SJSA1 (cell line): ENCODE results near the gene MYOM1. TPM values are rescaled to one million over a fixed set of nuclear protein-coding genes. Genes with fewer than 3 reads are reported as not detected.

ENCODE experiments used
- DNase-seq, 2 experiments: peaks; one replicate each; pipeline ENCODE4 v3.0.0-alpha.2; 2015 to 2020; ENCODE audit warnings: low spot score in 2 of 2, low read depth in 1 of 2
- H3K27ac ChIP-seq: fragments of 250-450 bp; sonication (Bioruptor Pico); 2 replicates; pipeline ENCODE4 v1.5.1; 2020; ENCODE audit warnings: mild to moderate bottlenecking, moderate library complexity
- H3K27me3 ChIP-seq: fragments of 250-450 bp; sonication (Bioruptor Pico); replicated peaks from 2 replicates; pipeline ENCODE4 v1.5.1; 2020; ENCODE audit warnings: mild to moderate bottlenecking, moderate library complexity
- H3K36me3 ChIP-seq: fragments of 250-450 bp; sonication (Bioruptor Pico); 2 replicates; pipeline ENCODE4 v1.5.1; 2020; ENCODE audit warnings: mild to moderate bottlenecking
- H3K4me1 ChIP-seq: fragments of 250-450 bp; sonication (Bioruptor Pico); replicated peaks from 2 replicates; pipeline ENCODE4 v1.6.1; 2021; ENCODE audit warnings: mild to moderate bottlenecking
- H3K4me3 ChIP-seq: fragments of 250-450 bp; sonication (Bioruptor Pico); 2 replicates; pipeline ENCODE4 v1.5.1; 2020; ENCODE audit warnings: mild to moderate bottlenecking
- H3K9me3 ChIP-seq: fragments of 250-450 bp; sonication (Bioruptor Pico); replicated peaks from 2 replicates; pipeline ENCODE4 v1.5.1; 2020; ENCODE audit warnings: mild to moderate bottlenecking
- total RNA-seq: library from RNA; depleted of rRNA; stranded (reverse); fragments of >200 nt; shearing (Covaris generic); gene quantifications from 2 replicates; pipeline ENCODE4 v1.2.3, GENCODE V29; 2014

The MYOM1 gene
- total RNA-seq, 1 experiment from 2014 or later: not detected

DNA sequence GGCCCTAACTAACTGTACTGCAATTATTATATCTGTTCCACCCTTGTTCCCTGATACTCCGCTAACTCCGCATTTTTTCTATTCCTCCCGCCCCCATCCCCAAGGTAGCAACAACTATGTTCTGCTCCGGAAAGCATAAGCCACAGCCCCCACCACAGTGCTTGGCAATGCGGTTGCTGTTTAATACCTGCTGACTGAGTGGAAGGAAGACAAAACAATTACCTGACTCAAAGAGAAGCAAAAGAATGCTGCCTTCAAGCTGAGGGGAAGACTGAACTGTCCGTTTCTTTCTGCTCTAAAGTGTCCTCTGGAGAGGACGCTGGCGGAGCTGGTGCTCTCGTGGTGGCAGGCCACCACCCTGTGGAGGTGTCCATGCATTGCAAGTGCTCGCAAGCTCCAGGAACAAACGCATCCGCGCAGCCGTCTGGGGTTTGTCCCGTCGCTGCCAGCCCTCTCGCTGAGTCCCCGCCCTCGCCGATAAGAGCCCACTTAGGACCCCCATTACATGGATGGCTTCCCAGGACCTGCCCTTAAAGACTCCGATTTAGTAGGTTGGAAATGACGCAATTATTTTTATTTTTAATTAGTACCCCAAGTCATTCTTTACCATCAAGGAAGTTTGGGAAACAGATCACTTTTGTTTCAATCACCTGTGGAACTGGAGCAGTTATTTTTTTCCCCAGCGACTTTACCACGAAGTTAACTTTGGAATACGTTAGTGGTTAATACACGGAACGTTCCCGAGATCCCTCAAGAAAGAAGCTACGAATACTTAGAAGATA lies 26.3 kb upstream of the MYOM1 start:
- H3K27ac ChIP-seq: no peak overlapping the region
- no peaks in the 10 kb centered on the region for H3K27me3 ChIP-seq
- DNase-seq: peak; percentile 74 to 88
- H3K36me3 ChIP-seq: peaks cover 30% of the 10 kb centered on the region
- H3K9me3 ChIP-seq: no peaks in the 10 kb centered on the region
- peak overlapping the region; percentile 5; the same call in 1 of the 2 replicates for H3K4me3 ChIP-seq
- H3K4me1 ChIP-seq: peaks cover 26% of the 10 kb centered on the region

DNA sequence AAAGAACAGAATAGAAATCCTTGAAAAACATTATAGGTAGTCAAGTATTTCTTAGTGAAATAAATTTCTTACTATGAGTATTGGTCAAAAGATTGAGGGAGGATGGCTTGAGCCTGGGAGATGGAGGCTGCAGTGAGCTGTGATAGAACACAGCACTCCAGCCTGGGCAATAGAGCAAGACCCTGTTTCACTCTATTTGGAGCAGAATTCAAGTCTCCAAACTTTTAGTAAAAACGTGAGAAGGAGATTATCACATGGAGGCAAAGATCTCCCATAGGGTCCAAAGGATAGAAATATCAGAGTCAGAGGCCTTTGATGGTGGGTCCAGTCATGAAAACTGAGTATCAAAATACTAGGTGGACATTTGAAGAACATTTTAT lies 25.4 kb upstream of the MYOM1 start:
- Histone ChIP-seq H3K4me3 (no peak overlapping the region), H3K27ac (no peak overlapping the region)

DNA sequence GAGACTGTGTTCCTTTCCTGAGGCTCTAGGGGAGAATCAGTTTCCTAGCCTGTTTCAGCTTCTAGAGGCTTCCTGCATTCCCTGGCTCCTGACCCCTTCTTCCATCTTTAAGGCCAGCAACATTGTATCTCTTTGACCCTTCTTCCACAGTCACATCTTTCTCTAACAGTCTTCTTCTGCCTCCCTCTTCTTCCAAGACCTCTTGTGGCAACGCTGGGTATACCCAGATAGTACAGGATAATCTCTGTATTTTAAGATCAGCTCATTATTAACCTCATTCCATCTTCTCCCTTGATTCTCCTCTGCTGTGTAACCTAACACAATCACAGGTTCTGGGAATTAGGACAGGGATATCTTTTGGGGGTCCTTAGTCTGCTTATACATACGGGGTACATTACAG lies 19.0 kb upstream of the MYOM1 start:
- H3K27me3 ChIP-seq: no peaks in the 10 kb centered on the region
- no peak overlapping the region for H3K4me3 ChIP-seq
- peaks cover 5% of the 10 kb centered on the region; the same call in 1 of the 2 replicates for H3K4me1 ChIP-seq
- no peak for DNase-seq
- no peaks in the 10 kb centered on the region for H3K36me3 ChIP-seq
- H3K27ac ChIP-seq: no peak overlapping the region
- H3K9me3 ChIP-seq: no peaks in the 10 kb centered on the region

More for the DNA sequence above, 25.4 kb upstream of the MYOM1 start:
- Histone ChIP-seq H3K36me3 (peaks cover 26% of the 10 kb centered on the region), H3K27me3 (no peaks in the 10 kb centered on the region), H3K4me1 (peaks cover 20% of the 10 kb centered on the region), H3K9me3 (no peaks in the 10 kb centered on the region)
- no peak for DNase-seq

DNA sequence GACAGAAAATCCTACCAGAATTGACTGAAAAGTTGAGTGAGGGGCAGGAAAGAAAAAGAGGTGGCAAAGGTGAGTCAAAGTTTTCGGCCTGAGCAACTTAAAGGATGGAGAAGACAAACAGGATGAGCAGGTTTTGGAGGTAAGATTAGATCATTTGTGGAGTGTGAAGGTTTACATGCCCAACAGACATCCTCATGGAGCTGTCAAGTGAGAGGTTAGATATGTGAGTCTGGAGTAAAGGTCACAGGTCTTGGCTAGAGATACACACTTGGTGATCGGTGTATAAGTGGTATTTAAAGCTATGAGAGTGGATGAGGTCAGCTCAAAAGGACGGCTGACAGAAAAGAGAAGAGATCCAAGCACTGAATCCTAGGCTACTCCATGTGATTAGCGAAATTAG lies 16.7 kb upstream of the MYOM1 start:
- no peak overlapping the region for H3K4me3 ChIP-seq
- H3K27me3 ChIP-seq: no peaks in the 10 kb centered on the region
- H3K4me1 ChIP-seq: peaks cover 5% of the 10 kb centered on the region; the same call in 1 of the 2 replicates
- H3K9me3 ChIP-seq: no peaks in the 10 kb centered on the region
- no peak for DNase-seq
- H3K36me3 ChIP-seq: no peaks in the 10 kb centered on the region
- no peak overlapping the region for H3K27ac ChIP-seq

DNA sequence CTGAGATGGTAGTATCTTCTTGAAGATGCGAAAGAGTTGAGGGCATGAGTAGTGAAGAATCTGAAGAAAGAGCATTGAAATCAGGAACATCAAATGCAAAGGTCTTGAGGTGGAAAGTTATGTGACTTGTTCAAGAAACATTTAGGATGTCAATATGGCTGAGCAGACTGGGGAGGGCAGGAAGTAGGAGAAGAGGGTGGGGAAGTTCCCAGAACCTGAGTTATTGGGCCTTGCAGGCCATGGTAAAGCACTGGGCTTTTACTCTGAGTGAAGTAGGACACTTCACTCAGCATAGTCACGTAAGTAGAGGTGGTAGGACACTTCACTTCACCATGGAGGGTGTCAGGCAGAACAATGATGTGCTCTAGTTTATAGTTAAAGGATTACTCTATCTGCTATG lies 16.1 kb upstream of the MYOM1 start:
- no peak for DNase-seq
- H3K4me1 ChIP-seq: peaks cover 5% of the 10 kb centered on the region; the same call in 1 of the 2 replicates
- no peaks in the 10 kb centered on the region for H3K27me3 ChIP-seq
- H3K27ac ChIP-seq: no peak overlapping the region
- no peaks in the 10 kb centered on the region for H3K9me3 ChIP-seq
- no peak overlapping the region for H3K4me3 ChIP-seq
- H3K36me3 ChIP-seq: no peaks in the 10 kb centered on the region

DNA sequence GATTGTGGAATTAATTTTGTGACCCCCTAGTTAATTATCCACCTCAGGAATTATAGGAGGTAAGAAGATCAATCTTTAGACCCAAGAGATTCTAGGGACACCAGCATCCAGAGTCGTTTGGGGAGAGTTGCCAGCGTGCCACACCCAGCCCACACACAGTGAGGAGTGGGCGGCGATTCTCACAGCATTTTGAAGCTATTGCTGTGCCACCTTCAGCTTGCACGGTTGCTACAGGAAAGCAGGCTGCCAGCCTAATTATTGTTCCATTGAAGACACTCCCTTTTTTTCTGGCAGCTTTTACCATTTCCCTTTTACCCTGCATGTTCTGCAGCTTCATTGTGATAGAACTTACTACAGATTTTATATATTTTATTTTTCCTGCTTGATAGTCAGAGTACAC lies 14.7 kb upstream of the MYOM1 start:
- Histone ChIP-seq H3K4me1 (peaks cover 5% of the 10 kb centered on the region; the same call in 1 of the 2 replicates), H3K9me3 (no peaks in the 10 kb centered on the region), H3K27me3 (no peaks in the 10 kb centered on the region), H3K27ac (no peak overlapping the region), H3K36me3 (no peaks in the 10 kb centered on the region), H3K4me3 (no peak overlapping the region)
- no peak for DNase-seq

DNA sequence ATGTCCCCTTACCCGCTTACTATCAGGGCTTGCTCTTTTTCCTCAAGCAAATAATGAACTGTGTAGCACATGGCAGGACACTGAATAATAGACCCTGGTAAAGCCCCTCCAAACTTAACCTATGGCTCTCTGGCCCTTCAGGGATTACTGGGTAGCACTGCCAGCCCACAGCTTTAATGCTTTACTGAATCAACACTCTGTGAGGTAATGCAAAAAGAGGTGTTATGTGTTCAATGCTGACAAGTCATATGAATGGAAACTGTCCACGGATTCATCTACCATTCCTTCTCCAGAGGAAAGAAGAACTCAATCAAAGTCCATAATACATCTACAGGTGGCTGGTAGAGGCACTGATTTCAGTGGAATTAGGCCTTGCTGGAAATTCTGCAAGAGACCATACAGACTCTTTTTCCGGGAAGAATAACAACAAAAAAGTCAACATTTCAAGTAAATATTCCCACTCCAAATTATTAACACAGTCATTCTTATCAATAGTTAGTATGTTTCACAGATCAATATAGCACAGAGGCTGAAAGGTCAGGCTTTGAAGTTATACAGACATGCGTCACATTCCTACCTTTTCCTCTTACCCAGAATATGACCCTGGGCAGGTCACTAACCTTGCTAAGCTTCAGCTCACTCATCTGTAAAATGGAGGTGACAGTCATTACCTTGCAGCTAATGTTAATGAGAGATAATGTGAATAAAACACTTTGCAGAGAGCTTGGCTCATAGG lies 13.8 kb upstream of the MYOM1 start:
- no peaks in the 10 kb centered on the region for H3K27me3 ChIP-seq
- peaks cover 5% of the 10 kb centered on the region; the same call in 1 of the 2 replicates for H3K4me1 ChIP-seq
- no peak for DNase-seq
- no peaks in the 10 kb centered on the region for H3K36me3 ChIP-seq
- H3K9me3 ChIP-seq: no peaks in the 10 kb centered on the region
- no peak overlapping the region for H3K27ac ChIP-seq
- H3K4me3 ChIP-seq: no peak overlapping the region

DNA sequence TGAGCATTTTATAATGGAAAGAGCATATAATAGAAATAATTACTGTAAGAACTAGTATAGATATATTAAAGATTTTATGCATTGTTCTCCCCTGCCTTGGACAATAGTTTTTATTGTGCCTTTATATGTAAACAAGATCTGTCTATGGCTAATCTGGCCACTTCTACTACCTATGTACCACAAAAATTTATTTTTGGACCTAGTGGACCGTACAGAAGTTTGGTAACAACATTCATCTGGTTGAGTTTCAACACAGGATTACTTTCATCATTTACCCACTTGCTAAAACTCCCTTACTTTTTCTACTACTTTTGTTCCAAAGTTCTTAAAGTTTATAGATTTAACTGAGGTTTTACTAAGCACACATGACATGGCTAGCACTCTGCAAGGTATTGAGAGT lies 13.2 kb upstream of the MYOM1 start:
- Histone ChIP-seq H3K4me3 (no peak overlapping the region), H3K36me3 (no peaks in the 10 kb centered on the region), H3K27me3 (no peaks in the 10 kb centered on the region), H3K27ac (no peak overlapping the region), H3K4me1 (peaks cover 5% of the 10 kb centered on the region; the same call in 1 of the 2 replicates), H3K9me3 (no peaks in the 10 kb centered on the region)
- no peak for DNase-seq

DNA sequence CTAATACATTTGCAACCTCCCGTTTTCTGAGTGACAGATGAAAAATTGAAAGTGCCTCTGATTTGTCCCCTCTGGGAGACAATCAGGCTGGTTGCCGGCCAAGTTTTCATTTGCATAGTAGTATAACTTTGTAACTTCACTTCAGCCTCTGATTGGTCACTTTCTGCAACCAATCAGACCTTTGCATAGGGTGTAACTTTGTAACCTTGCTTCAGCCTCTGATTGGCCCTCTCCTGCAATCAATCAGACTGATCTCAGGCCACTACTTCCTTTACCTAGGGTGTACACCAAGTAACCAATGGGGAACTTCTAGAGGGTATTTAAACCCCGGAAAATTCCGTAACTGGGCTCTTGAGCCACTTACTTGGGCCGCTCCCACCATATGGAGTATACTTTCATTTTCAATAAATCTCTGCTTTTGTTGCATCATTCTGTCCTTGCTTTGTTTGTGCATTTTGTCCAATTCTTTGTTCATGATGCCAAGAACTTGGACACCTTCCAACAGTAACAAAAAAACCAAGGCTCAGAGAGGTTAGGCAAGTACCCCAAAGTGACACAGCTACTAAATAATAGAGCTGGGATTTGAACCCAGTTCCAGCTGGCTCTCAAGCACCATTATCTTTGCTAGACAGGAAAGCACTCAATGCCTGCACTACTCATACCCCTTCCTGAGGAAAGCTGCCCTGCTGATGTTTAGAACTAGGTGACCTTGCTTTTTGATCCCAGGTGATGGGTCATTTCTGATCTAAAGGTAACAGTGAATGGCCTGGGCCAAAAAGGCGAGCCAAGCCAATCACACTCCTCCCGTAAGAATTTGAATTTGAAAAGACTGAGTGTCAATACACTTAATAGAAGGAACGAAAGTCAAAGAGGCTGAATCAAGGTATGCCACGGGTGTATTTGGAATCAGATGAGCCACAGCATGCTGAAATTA lies 10.9 kb upstream of the MYOM1 start:
- DNase-seq: no peak

DNA sequence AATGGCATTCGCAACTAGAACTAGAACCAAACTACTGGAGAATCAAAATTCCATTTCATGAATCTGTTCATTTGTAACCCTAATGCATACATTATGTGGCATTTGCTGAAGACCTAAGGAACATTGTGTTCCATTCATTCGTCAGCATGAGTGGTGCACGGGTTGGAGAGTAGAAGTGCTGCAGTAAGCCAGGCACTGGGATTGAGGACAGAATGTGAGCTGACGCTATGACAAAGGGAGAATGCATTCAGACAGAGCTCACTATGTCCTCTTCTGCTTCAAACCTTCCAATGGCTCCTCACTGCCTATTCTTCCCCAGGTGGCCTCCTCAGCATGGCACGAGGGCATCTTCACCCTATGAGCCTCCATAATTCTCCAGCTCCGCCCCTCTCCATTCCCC lies 6.3 kb upstream of the MYOM1 start:
- Histone ChIP-seq H3K27me3 (0 out of 2 replicates have a peak, but pooled peaks cover 5% of the 10 kb centered on the region), H3K4me3 (no peak overlapping the region), H3K36me3 (no peaks in the 10 kb centered on the region), H3K9me3 (no peaks in the 10 kb centered on the region), H3K27ac (no peak overlapping the region), H3K4me1 (no peaks in the 10 kb centered on the region)
- no peak for DNase-seq

More for the DNA sequence above, 10.9 kb upstream of the MYOM1 start:
- Histone ChIP-seq H3K27ac (no peak overlapping the region), H3K9me3 (no peaks in the 10 kb centered on the region), H3K4me1 (peaks cover 5% of the 10 kb centered on the region; the same call in 1 of the 2 replicates), H3K27me3 (no peaks in the 10 kb centered on the region), H3K36me3 (no peaks in the 10 kb centered on the region), H3K4me3 (no peak overlapping the region)

DNA sequence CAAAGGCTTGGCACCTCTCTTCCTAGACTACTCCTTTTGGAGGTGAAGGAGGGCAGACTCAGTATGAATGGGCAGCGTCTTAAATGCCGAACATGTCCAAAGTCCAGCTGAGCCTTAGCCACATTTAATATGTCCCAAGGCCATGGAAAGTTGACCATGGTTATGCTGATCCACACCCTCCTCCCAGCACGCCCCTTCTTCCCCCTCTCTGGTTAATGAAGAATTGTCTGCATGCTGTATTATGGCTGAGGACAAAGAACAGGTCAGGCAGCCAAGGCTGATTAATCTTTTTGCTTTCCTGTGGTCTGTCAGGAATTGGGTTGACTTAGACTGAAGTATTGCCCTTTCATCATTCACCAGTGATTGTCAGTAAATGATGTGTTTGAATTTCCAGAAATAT lies 5.8 kb upstream of the MYOM1 start:
- Histone ChIP-seq H3K4me3 (no peak overlapping the region), H3K36me3 (no peaks in the 10 kb centered on the region), H3K27me3 (0 out of 2 replicates have a peak, but pooled peaks cover 5% of the 10 kb centered on the region), H3K4me1 (no peaks in the 10 kb centered on the region), H3K9me3 (no peaks in the 10 kb centered on the region), H3K27ac (no peak overlapping the region)
- no peak for DNase-seq

DNA sequence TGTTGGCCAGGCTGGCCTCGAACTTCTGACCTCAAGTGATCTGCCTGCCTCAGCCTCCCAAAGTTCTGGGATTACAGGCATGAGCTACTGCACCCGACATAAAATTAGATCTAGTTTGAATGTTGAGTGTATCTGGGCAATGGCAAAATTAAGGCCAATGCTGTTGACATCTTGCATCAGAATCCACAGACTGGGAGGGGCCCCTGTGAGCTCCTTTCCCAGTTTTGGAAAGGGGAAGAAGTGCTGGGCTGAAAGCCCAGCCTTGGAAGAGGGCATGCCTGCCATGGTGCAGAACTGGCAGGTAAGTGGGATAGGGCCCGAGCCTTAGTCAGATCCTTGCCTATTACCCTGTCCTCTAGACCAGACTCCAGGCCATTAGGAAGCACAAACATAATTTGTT lies 4.5 kb upstream of the MYOM1 start:
- DNase-seq: no peak
- no peaks in the 10 kb centered on the region for H3K9me3 ChIP-seq
- no peaks in the 10 kb centered on the region for H3K36me3 ChIP-seq

DNA sequence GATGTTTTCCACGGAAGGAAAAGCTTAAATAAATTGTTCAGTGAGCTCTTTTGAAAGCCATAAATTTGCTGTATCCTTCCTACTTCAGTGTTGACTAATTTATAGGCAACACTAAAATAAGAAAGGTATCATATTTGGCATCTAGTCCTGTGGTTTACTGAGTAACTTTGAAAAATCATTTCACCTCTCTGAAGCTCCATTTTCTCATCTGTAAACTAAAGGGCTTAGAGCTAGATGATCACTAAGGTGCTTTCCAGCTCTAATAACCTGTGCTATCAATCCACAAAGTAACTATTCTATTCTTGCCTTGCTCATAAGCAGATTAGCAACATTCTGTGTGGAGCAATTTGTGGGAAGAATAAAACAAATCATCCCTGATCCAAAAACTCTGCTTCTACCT lies 3.6 kb upstream of the MYOM1 start:
- H3K9me3 ChIP-seq: no peaks in the 10 kb centered on the region
- no peak for DNase-seq
- no peak overlapping the region for H3K27ac ChIP-seq
- no peak overlapping the region for H3K4me3 ChIP-seq
- no peaks in the 10 kb centered on the region for H3K36me3 ChIP-seq
- 0 out of 2 replicates have a peak, but pooled peaks cover 5% of the 10 kb centered on the region for H3K27me3 ChIP-seq
- no peaks in the 10 kb centered on the region for H3K4me1 ChIP-seq

More for the DNA sequence above, 4.5 kb upstream of the MYOM1 start:
- Histone ChIP-seq H3K27ac (no peak overlapping the region), H3K4me3 (no peak overlapping the region), H3K4me1 (no peaks in the 10 kb centered on the region), H3K27me3 (0 out of 2 replicates have a peak, but pooled peaks cover 5% of the 10 kb centered on the region)
